Amniotic epithelial cell (primary cell): ENCODE measurements around the gene CTNNA1.
A peak's percentile ranks its signal among the peaks of the same experiment; 100 is the strongest.

ENCODE experiments used
- DNase-seq: peaks from one replicate; pipeline ENCODE4 v3.0.0-alpha.2; 2010; ENCODE audit warnings: low read depth

Gene CTNNA1

DNA sequence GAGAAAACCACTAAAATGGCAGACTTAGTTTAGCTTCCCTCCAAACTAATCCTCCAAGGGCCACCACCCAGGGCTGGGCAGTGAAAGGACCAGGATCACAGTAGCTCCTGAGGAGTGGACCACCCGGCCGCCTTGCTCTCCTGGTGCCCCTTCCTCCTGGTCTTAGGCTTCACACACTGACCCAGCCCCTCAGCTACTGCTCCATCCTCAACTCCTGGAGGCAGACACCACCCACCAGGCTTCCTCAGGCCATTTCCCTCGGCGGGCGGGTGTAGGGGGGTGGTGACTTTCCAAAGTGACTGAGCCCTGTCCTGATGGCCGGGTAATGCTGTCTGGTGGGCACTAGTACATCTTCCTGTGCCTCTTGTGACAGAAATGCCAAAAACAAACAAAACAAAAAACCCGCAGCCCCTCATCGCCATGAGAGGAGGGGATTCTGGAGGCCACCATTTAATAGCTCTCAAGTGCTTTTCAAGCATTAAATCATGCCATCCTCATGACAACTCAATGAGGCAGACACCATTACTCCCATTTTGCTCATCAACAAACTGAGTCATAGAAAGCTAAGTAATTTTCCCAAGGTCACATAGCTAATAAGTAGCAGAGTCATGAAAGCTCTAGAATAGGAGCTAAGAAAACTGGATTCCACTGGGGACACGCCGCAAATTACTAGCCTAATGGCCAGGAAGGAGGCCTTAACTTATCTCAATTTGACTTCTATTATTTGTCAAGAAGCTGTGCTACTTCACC, 213.2 kb downstream of the CTNNA1 start:
- no peak for DNase-seq

DNA sequence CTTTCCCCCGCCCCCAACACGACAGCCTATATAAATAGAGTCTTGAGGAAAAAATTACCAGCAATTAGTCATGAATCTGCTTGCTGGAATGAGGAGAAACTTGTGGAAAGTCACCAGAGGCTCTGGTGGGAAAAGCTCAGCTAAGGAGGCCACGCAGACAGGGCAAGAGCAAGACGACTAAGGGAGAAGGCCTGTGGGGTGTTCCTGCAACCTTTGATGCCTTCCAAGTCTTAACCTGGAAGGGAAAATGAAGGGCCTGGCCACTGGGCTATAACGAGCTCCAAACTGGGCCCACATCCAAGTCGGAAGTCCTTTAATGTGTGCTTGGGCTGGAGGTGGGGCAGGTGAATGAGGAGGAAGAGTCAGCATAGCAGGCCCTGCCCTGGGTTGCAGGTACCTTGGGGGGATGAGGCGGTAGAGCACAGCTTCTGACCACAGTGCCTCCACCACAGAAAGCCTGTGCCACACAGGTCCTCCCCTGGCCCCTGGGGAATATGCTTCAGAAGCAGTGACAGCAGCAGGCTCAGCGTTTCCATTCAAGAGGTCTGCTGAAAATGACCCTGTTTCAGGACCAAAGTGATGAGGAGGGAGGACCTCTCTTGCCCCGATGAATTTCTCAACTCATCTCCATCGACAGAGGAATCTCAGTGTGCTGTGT, 214.7 kb downstream of the CTNNA1 start:
- DNase-seq: no peak

DNA sequence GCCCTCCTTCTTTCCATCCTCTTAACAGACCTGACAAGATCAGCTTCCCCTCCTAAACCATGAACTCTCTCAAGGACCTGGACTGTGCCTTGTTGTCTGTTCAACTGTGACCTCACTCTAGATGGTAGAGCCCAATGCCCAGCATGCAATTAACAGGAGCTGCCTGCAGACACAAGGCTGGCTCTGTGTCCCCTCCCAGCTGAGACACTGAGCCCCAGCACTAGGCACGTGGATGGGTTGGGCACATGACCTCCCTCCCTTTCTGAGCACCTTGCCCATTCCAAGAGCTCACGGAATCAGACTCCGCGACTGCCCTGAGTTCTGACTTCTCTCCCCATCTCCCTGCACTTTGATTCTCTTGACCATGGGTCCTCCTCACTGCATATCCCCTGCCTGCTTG, 215.4 kb downstream of the CTNNA1 start:
- no peak for DNase-seq

DNA sequence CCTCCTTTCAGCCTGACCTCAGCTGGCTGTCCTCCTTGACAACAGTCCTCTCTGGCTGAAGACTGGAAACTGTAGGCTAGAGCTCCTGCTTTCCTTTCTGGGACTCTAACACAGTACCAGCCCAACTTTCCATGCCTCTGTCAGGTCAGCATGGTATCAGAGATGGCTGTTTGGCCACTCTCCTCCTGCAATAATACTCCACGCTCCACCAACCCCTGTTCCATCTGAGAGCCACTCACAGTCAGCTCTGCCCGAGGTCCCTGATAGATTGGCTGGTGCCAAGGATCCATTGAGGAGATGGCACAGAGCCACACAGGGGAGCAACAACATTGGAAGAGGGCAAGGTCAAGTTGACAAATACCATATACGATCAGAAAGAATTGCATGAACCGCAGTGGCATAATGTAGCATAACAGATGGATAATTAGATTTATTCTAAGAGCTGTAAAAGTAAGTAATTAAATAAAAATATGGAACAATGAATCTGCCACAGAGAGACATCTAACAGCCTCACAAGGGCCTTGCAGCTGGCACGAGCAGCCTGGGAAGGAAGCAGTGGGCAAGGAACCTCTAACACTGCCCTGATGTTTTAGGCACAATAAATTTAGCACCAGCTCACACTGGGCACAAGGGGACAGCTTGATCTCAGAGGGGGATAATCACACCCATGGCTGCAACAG, 216.2 kb downstream of the CTNNA1 start:
- no peak for DNase-seq

DNA sequence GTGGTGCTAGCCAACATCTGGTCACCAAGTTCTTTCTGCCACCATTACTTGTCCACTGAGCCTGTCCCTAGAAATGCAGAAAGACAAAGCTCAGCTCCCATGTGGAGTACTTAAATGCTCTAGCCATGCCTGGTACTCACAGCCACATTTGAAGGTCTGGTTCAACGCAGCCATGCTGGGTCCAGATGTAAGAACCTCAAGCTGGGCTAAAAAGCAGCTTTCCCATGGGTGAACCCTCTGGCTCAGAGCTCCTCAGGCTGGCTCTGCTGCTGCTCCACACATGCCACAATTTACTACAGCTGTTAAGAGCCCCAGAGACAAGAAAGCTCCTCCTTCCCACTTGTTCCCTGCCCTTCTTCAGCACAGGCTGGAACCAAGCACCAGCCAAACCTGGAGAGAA, 219.0 kb downstream of the CTNNA1 start:
- DNase-seq: no peak

DNA sequence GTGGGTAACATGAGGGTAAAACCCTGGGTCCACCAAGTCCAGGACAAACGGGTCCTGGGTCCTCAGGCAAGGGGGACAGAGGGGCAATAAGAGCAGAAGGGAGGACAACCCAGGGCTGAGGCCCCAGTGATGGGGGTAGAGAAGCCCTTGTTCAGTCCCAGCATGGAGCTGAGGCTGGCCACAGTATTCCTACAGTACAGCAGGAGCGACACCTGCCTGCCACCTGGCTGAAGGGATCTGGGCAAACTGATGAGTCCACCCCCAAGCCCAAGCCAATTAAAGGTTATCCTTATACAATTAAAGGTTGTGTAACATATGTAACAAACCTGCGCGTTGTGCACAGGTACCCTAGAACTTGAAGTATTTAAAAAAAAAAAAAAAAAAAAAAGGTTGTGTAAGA, 219.6 kb downstream of the CTNNA1 start:
- DNase-seq: no peak

- DNase-seq: peak; percentile 80
Measured at GRCh38 chr5:138974227-138975063, 221.2 kb downstream of the CTNNA1 start.

DNA sequence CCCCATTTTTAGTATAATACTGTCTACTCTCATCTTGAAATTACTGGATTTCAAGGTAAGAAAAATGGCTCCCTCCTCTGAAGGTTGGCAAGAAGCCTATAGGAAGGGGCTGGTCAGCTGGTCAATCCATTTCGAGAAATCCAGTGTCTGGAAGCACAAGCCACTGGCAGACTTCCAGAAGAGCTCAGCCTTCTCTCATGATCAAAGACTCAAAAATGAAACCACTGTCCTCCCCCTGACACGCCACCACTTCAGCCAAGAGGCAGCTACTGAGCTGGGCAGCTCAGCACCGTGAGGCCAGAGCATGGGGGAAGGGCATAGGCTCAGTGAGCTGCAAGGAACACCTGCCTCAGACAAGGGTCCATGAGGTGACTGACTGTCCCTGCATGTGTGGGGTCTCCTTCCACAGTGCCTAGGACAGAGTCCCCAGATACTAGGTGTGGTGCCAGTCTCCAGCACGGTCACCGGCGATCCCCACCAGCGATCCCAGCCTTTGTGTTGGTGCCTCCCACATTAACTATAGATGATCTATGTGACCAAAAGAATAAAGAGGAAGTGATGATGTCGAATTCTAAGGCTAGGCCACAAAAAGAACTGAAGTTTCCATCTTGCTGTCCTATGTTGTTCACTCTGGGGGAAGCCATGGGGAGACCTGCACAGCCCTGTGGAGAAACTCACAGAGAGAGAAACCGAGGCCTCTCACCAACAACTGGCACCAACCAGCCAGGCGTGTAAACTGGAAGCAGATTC, 222.0 kb downstream of the CTNNA1 start:
- peak; percentile 94 for DNase-seq

DNA sequence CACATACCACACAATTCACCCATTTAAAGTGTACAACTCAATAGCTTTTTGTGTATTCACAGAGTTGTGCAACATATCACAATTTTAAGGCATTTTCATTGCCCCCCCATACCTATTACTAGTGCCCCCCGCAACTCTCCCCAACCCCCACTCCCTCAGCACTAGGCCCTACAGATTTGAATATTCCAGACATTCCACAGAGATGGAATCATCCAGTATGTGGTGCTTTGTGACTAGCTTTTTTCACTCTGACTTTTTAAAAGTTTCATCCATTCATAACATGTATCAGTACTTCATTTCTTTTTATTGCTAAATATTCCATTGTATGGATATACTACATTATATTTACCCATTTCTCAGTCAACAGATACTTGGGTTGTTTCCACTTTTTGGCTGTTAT, 224.9 kb downstream of the CTNNA1 start:
- DNase-seq: peak; percentile 37

GRCh38 chr5:138978581-138978980, 225.4 kb downstream of the CTNNA1 start:
- DNase-seq: no peak

DNA sequence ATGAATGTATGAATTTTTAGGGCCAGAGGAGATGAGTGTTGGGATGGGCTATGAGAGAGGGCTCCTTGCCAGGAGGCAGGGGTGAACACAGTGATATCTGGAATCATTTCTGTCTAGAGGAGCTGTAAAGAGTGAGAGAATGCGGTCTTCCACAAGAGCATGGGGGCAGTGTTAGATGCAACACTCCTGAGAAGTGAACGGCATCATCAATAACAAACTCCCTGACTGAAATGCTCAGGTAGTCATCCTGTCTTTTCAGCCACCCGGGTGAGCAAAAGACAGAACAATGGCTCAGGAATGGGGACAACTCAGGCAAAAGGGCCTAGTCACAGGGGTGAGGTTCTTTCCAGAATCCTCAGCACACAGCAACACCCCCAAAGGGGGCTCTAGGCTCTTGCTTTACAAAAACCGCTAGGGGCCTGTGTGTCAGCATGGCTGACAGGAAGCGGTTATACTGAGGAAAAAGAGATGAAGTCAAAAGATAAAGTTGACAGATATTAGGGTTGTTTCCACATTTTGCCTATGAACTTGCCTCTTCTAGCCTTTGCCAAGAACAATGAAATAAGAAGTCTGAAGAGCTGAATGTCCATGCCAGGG, 226.6 kb downstream of the CTNNA1 start:
- DNase-seq: no peak

GRCh38 chr5:138980441-138980840, 227.2 kb downstream of the CTNNA1 start:
- no peak for DNase-seq

GRCh38 chr5:138981131-138981530, 227.9 kb downstream of the CTNNA1 start:
- peak; percentile 90 for DNase-seq

GRCh38 chr5:138981586-138981985, 228.4 kb downstream of the CTNNA1 start:
- DNase-seq: peak; percentile 45

DNA sequence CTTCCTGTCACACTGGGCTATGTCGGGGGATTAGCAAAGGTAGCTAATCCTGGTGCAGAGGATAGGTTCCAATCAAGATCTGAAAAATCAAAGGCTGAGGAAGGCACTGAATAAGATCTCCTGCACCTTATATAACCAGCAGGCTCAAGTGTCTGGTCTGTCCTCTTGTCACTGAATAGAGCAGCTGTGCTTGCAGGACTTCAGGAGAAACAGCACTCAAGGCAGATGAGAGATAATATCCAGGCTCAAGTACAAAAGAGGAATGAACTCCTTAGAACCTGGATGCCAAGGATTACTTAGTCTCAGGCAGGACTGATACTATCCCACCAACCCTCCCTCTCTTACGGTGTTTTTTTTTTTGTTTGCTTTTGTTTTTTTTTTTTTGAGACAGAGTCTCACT, 230.8 kb downstream of the CTNNA1 start:
- DNase-seq: no peak
